CD4-positive, alpha-beta T cell (primary cell): ENCODE measurements around the gene ITIH6. TPM values are rescaled to one million over a fixed set of nuclear protein-coding genes. Genes with fewer than 3 reads are reported as not detected.

Source experiments
- ATAC-seq: fragments of 200-7000 bp; cut with Tn5 transposase; one replicate; pipeline ENCODE4 v1.10.0; 2022; ENCODE audit warnings: mild to moderate bottlenecking; ENCODE audit not compliant: poor library complexity
- CTCF ChIA-PET: fragments of 350-600 bp; sonication (Branson Sonifier 250); formaldehyde crosslinking; loops from one replicate; lab custom pipeline; 2021; ENCODE audit warnings: antibody characterized with exemption, inconsistent platforms; lab: Charles Lee
- POLR2A ChIA-PET: fragments of 350-600 bp; sonication (Branson Sonifier 250); formaldehyde crosslinking; loops from one replicate; lab custom pipeline; 2021; ENCODE audit warnings: antibody characterized with exemption, inconsistent platforms; lab: Charles Lee
- DNase-seq, 14 experiments: peaks; one replicate each; pipeline ENCODE4 v3.0.0-alpha.2; 2013 to 2020; ENCODE audit warnings: mixed read lengths in 2 of 14
- H3K27ac ChIP-seq, 2 donors: one replicate each; pipeline versions ENCODE4 v1.5.1 to v1.7.0; 2013; ENCODE audit warnings: low read length in 2 of 2, low read depth in 1 of 2, mild to moderate bottlenecking in 1 of 2
- H3K27me3 ChIP-seq, 2 experiments: 1 replicate in 1 of 2; 2 replicates in 1 of 2; pipeline versions ENCODE4 v1.6.1 to v1.7.0; 2013; ENCODE audit warnings: low read length in 2 of 2, control low read depth in 1 of 2, mild to moderate bottlenecking in 1 of 2, moderate library complexity in 1 of 2; ENCODE audit not compliant: insufficient read depth in 2 of 2, control insufficient read depth in 1 of 2
- H3K36me3 ChIP-seq: one replicate; pipeline ENCODE4 v1.6.1; 2013; ENCODE audit warnings: low read length, control low read depth; ENCODE audit not compliant: insufficient read depth
- H3K4me1 ChIP-seq: one replicate; pipeline ENCODE4 v1.6.1; 2013; ENCODE audit warnings: low read length, control low read depth; ENCODE audit not compliant: insufficient read depth
- H3K4me3 ChIP-seq: one replicate; pipeline ENCODE4 v1.5.1; 2013; ENCODE audit warnings: mild to moderate bottlenecking, low read length, moderate library complexity
- H3K9me3 ChIP-seq, 2 experiments: 1 replicate in 1 of 2; 2 replicates in 1 of 2; pipeline versions ENCODE4 v1.6.1 to v1.7.0; 2013; ENCODE audit warnings: low read length in 2 of 2, mild to moderate bottlenecking in 2 of 2, control low read depth in 1 of 2, moderate library complexity in 1 of 2; ENCODE audit not compliant: control insufficient read depth in 1 of 2, insufficient read depth in 1 of 2
- H3K27ac Mint-ChIP-seq: one replicate; pipeline ENCODE4 v1.8.0; 2020; ENCODE audit warnings: mixed read lengths
- H3K27me3 Mint-ChIP-seq: one replicate; pipeline ENCODE4 v1.8.0; 2021; ENCODE audit warnings: mixed read lengths
- H3K36me3 Mint-ChIP-seq: one replicate; pipeline ENCODE4 v1.8.0; 2021; ENCODE audit warnings: low read depth, mixed read lengths
- H3K4me1 Mint-ChIP-seq: one replicate; pipeline ENCODE4 v1.8.0; 2021; ENCODE audit warnings: low read depth, mixed read lengths
- H3K4me3 Mint-ChIP-seq: one replicate; pipeline ENCODE4 v1.8.0; 2020; ENCODE audit warnings: mild to moderate bottlenecking, mixed read lengths
- H3K9me3 Mint-ChIP-seq: one replicate; pipeline ENCODE4 v1.8.0; 2020; ENCODE audit warnings: mixed read lengths
- CTCF ChIP-seq: fragments of 200-600 bp; IDR thresholded peaks from one replicate; pipeline ENCODE4 v1.8.0; 2022; ENCODE audit warnings: antibody characterized with exemption, mild to moderate bottlenecking
- intact Hi-C, 2 experiments: fragments of 100-400 bp; cut with DNase I in 1 of 2; cut with micrococcal nuclease in 1 of 2; formaldehyde crosslinking; loops; one replicate each; pipeline versions ENCODE4 v1.15.1 to v1.9.0; 2023 to 2025; cut with DNase I, micrococcal nuclease
- total RNA-seq, 174 experiments: library from RNA in 2 of 174; stranded (reverse) in 2 of 174; gene quantifications; one replicate each; pipeline ENCODE4 v1.2.3 and lab custom pipeline; 2021 to 2026

ITIH6 gene
- total RNA-seq, 2 experiments from 2014 or later, result not detected

GRCh38 chrX:54711735-54712134, 86.3 kb downstream of the ITIH6 start:
- H3K36me3 ChIP-seq, result no peaks in the 10 kb centered on the region
- intact Hi-C loops, result no loop called here
- H3K9me3 ChIP-seq, result no peaks in the 10 kb centered on the region
- Mint-ChIP-seq H3K27ac (no peak overlapping the region), H3K27me3 (no peaks in the 10 kb centered on the region), H3K4me3 (no peak overlapping the region), H3K36me3 (no peaks in the 10 kb centered on the region), H3K9me3 (no peaks in the 10 kb centered on the region), H3K4me1 (no peaks in the 10 kb centered on the region)
- POLR2A ChIA-PET, result no interaction called here
- H3K27ac ChIP-seq, result no peak overlapping the region
- H3K27me3 ChIP-seq, result no peaks in the 10 kb centered on the region
- TF ChIP-seq CTCF, result no peak
- DNase-seq (no peak), ATAC-seq (no peak)
- CTCF ChIA-PET, result no interaction called here
- no peak overlapping the region for H3K4me3 ChIP-seq
- no peaks in the 10 kb centered on the region for H3K4me1 ChIP-seq

GRCh38 chrX:54710920-54711319, 87.1 kb downstream of the ITIH6 start:
- Mint-ChIP-seq H3K9me3 (no peaks in the 10 kb centered on the region), H3K4me3 (no peak overlapping the region), H3K36me3 (no peaks in the 10 kb centered on the region), H3K4me1 (no peaks in the 10 kb centered on the region), H3K27ac (no peak overlapping the region), H3K27me3 (no peaks in the 10 kb centered on the region)
- intact Hi-C loops, result no loop called here
- Histone ChIP-seq H3K27me3 (no peaks in the 10 kb centered on the region), H3K4me1 (no peaks in the 10 kb centered on the region), H3K9me3 (no peaks in the 10 kb centered on the region), H3K4me3 (no peak overlapping the region), H3K27ac (no peak overlapping the region), H3K36me3 (no peaks in the 10 kb centered on the region)
- ATAC-seq (no peak), DNase-seq (no peak)
- ChIA-PET POLR2A (no interaction called here), CTCF (no interaction called here)
- no peak for TF ChIP-seq CTCF

- DNase-seq (no peak), ATAC-seq (no peak)
- ChIA-PET POLR2A (no interaction called here), CTCF (no interaction called here)
- H3K27ac Mint-ChIP-seq, result no peak overlapping the region
- no peak for TF ChIP-seq CTCF
- no peaks in the 10 kb centered on the region for H3K27me3 ChIP-seq
- no peaks in the 10 kb centered on the region for H3K27me3 Mint-ChIP-seq
- H3K4me1 ChIP-seq, result no peaks in the 10 kb centered on the region
- no peaks in the 10 kb centered on the region for H3K9me3 ChIP-seq
- H3K4me3 ChIP-seq, result no peak overlapping the region
- no peak overlapping the region for H3K27ac ChIP-seq
- no peaks in the 10 kb centered on the region for H3K4me1 Mint-ChIP-seq
- intact Hi-C loops, result no loop called here
- no peaks in the 10 kb centered on the region for H3K9me3 Mint-ChIP-seq
- no peaks in the 10 kb centered on the region for H3K36me3 Mint-ChIP-seq
- no peak overlapping the region for H3K4me3 Mint-ChIP-seq
- H3K36me3 ChIP-seq, result no peaks in the 10 kb centered on the region
These were observed 89.7 kb downstream of the ITIH6 start for GRCh38 chrX:54708404-54708803.

Other genes with a start within 250 kb of the ITIH6 start
- gene MAGED2, start 9.5 kb upstream of the ITIH6 start, total RNA-seq, result 100 to 1,000 TPM; 146 to 154 TPM
- 1 to 10 TPM; 1.0 to 2.0 TPM for gene TRO, start 122.6 kb upstream of the ITIH6 start, total RNA-seq
- under 1 TPM; 0.31 to 0.49 TPM for gene PFKFB1, start 195.9 kb upstream of the ITIH6 start, total RNA-seq
- gene APEX2, start 202.1 kb upstream of the ITIH6 start, total RNA-seq, result 1 to 10 TPM; 6.4 to 7.2 TPM
- not detected for gene ALAS2, start 232.7 kb upstream of the ITIH6 start, total RNA-seq